Glutamatergic neuron (in vitro differentiated cells): ENCODE results near the gene CYTH1. TPM values are rescaled to one million over a fixed set of nuclear protein-coding genes. Genes with fewer than 3 reads are reported as not detected.

Source experiments
- DNase-seq: peaks from one replicate; pipeline ENCODE4 v3.0.0; 2022
- H3K27ac Mint-ChIP-seq: one replicate; pipeline ENCODE4 v1.8.0; 2020; ENCODE audit warnings: mild to moderate bottlenecking, mixed read lengths, inconsistent platforms; ENCODE audit not compliant: unreplicated experiment
- H3K27me3 Mint-ChIP-seq: one replicate; pipeline ENCODE4 v1.8.0; 2020; ENCODE audit warnings: mild to moderate bottlenecking, moderate library complexity, mixed read lengths, inconsistent platforms; ENCODE audit not compliant: unreplicated experiment
- H3K36me3 Mint-ChIP-seq: one replicate; pipeline ENCODE4 v1.8.0; 2020; ENCODE audit warnings: mild to moderate bottlenecking, mixed read lengths, inconsistent platforms; ENCODE audit not compliant: unreplicated experiment
- H3K4me1 Mint-ChIP-seq: one replicate; pipeline ENCODE4 v1.8.0; 2020; ENCODE audit warnings: mild to moderate bottlenecking, low read depth, mixed read lengths, inconsistent platforms; ENCODE audit not compliant: unreplicated experiment
- H3K4me3 Mint-ChIP-seq: one replicate; pipeline ENCODE4 v1.8.0; 2020; ENCODE audit warnings: mild to moderate bottlenecking, mixed read lengths, inconsistent platforms; ENCODE audit not compliant: unreplicated experiment
- H3K9me3 Mint-ChIP-seq: one replicate; pipeline ENCODE4 v1.8.0; 2020; ENCODE audit warnings: mild to moderate bottlenecking, moderate library complexity, mixed read lengths, inconsistent platforms; ENCODE audit not compliant: unreplicated experiment
- total RNA-seq: library from RNA; stranded (reverse); fragmentation: NEBNext Ultra II Directional; extraction: Animal tissue kit (Norgen Biotek cat#: 25700); gene quantifications from one replicate; pipeline ENCODE4 v1.2.1, GENCODE V29; 2021; ENCODE audit not compliant: unreplicated experiment
- TF ChIP-seq, protein P1 (sequence below): fragments of 200-600 bp; sonication (generic); IDR thresholded peaks from one replicate; pipeline ENCODE4 v1.5.0; 2021; ENCODE audit not compliant: partially characterized antibody, unreplicated experiment

The CYTH1 gene
- total RNA-seq, 1 donor from 2014 or later = 57.2 TPM

DNA sequence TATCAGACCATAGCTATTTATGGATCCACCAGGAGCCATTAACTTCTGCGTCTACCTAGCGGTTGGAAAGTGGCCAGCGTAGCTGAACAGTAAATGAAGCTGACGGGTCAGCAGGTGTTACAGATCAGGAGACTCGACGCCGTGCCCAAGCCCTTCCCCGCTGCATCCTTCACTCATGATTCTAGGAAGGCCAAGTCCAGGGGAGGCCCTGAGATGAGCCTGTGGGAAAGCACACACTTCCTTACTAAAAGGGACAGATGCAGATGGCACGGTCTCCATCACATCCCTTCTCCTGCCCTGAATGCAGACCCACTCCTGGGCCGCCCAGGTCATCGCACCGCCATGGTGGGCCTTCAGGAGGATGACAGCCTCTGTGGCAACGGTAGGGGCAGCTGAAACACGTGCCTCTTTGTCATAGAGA lies 137.1 kb downstream of the CYTH1 start:
- peaks cover 2% of the 10 kb centered on the region for H3K9me3 Mint-ChIP-seq
- H3K27me3 Mint-ChIP-seq = peaks cover 4% of the 10 kb centered on the region
- no peaks in the 10 kb centered on the region for H3K36me3 Mint-ChIP-seq
- TF ChIP-seq, protein P1, sequence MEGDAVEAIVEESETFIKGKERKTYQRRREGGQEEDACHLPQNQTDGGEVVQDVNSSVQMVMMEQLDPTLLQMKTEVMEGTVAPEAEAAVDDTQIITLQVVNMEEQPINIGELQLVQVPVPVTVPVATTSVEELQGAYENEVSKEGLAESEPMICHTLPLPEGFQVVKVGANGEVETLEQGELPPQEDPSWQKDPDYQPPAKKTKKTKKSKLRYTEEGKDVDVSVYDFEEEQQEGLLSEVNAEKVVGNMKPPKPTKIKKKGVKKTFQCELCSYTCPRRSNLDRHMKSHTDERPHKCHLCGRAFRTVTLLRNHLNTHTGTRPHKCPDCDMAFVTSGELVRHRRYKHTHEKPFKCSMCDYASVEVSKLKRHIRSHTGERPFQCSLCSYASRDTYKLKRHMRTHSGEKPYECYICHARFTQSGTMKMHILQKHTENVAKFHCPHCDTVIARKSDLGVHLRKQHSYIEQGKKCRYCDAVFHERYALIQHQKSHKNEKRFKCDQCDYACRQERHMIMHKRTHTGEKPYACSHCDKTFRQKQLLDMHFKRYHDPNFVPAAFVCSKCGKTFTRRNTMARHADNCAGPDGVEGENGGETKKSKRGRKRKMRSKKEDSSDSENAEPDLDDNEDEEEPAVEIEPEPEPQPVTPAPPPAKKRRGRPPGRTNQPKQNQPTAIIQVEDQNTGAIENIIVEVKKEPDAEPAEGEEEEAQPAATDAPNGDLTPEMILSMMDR = no peak
- no peak overlapping the region for H3K27ac Mint-ChIP-seq
- no peak for DNase-seq
- no peaks in the 10 kb centered on the region for H3K4me1 Mint-ChIP-seq
- no peak overlapping the region for H3K4me3 Mint-ChIP-seq

DNA sequence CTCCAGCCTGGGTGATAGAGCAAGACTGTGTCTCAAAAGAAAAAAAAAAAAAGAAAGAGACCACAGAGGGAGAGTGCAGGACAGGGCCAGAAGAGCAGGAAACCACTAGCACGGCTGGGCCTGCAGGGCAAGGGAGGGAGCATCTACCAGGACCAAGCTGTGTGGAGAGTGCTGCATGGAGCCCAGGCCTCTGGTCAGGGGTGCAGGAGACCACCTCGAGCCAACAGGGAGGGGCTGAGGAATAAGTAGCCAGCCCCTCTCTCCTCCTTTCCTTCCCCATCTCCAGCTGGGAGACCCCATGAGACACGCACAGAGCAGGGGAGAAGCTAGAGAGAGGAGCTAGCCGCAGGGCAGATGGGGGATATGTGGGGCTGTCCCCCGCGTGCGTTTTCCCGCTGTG lies 137.8 kb downstream of the CYTH1 start:
- no peak overlapping the region for H3K4me3 Mint-ChIP-seq
- H3K27me3 Mint-ChIP-seq = peaks cover 4% of the 10 kb centered on the region
- H3K27ac Mint-ChIP-seq = no peak overlapping the region
- DNase-seq = no peak
- H3K36me3 Mint-ChIP-seq = no peaks in the 10 kb centered on the region
- TF ChIP-seq, protein P1 = no peak
- peaks cover 2% of the 10 kb centered on the region for H3K9me3 Mint-ChIP-seq
- no peaks in the 10 kb centered on the region for H3K4me1 Mint-ChIP-seq

DNA sequence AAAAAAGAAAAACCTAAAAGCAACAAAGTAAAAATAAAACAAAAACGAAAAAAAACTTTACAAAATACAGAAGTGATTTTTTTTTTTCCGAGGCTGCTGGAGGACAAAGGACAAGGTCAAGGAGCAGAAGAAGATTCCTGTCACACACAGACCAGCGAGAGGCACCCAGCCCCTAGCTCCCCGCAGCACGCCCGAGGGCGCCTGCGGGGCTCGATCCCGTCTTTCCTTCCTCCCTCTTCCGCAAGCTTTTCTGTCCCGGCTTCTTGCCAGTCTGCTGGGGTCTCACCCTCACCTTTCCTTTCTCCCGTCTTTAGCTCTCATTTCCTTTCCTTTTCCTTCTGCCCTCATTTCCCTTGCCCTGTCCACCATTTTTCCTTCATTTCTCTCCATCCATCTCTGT lies 138.7 kb downstream of the CYTH1 start:
- Mint-ChIP-seq H3K9me3 (peaks cover 2% of the 10 kb centered on the region), H3K27ac (no peak overlapping the region), H3K27me3 (peaks cover 4% of the 10 kb centered on the region), H3K4me3 (no peak overlapping the region), H3K36me3 (no peaks in the 10 kb centered on the region), H3K4me1 (no peaks in the 10 kb centered on the region)
- DNase-seq = no peak
- TF ChIP-seq, protein P1 = no peak

DNA sequence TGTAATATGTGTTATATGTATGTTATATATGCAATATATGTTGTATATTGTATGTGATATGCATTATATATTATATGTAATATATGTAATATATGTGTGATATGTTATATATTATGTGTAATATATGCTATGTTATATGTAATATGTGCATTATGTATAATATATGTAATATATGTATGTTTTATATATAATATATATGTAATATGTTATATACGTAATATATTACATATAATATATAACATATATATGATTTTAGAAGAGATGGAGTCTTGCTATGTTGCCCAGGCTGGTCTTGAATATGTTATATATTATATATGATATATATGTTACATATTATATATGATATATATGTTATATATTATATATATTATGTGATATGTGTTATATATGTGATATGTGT lies 139.4 kb downstream of the CYTH1 start:
- Mint-ChIP-seq H3K36me3 (no peaks in the 10 kb centered on the region), H3K9me3 (peaks cover 2% of the 10 kb centered on the region)
- TF ChIP-seq, protein P1 = no peak

DNA sequence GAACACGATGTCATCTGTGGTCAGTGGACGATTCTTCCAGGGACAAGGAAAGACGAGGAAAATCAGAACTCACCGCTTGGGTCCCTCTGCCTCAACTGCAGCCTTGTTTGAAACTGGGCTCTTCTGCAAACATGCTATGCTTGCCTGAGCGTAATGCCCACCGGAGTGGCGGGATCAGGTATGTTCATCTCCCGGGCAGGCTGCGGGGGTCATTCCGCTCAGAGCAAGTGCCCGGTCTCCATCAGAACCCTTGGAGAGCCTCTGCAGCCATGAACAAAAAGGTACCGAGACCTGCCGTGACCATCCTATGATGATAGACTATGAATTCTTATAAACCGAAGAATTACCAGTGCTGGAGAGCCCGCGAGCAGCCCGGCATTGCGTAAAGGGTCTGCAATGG lies 140.4 kb downstream of the CYTH1 start:
- H3K27me3 Mint-ChIP-seq = peaks cover 4% of the 10 kb centered on the region
- H3K4me1 Mint-ChIP-seq = no peaks in the 10 kb centered on the region
- TF ChIP-seq, protein P1 = no peak
- no peak overlapping the region for H3K27ac Mint-ChIP-seq
- no peak overlapping the region for H3K4me3 Mint-ChIP-seq
- H3K36me3 Mint-ChIP-seq = no peaks in the 10 kb centered on the region
- peaks cover 2% of the 10 kb centered on the region for H3K9me3 Mint-ChIP-seq
- no peak for DNase-seq

More for the DNA sequence above, 139.4 kb downstream of the CYTH1 start:
- Mint-ChIP-seq H3K4me3 (no peak overlapping the region), H3K27me3 (peaks cover 4% of the 10 kb centered on the region), H3K4me1 (no peaks in the 10 kb centered on the region), H3K27ac (no peak overlapping the region)
- DNase-seq = no peak
